SK-N-DZ (cell line): ENCODE results near the gene C4orf51.

ENCODE experiments used
- DNase-seq: peaks from one replicate; pipeline ENCODE4 v3.0.0-alpha.2; 2015; ENCODE audit warnings: low spot score

C4orf51 gene

GRCh38 chr4:145709336-145709735, 29.4 kb downstream of the C4orf51 start:
- no peak for DNase-seq

- no peak for DNase-seq
These were observed 29.9 kb downstream of the C4orf51 start for GRCh38 chr4:145709843-145710242.

GRCh38 chr4:145716200-145716599, 36.3 kb downstream of the C4orf51 start:
- DNase-seq, result no peak

- no peak for DNase-seq
These were observed 36.8 kb downstream of the C4orf51 start for GRCh38 chr4:145716661-145717200.

- DNase-seq, result no peak
These were observed 40.0 kb downstream of the C4orf51 start for GRCh38 chr4:145719752-145720624.

GRCh38 chr4:145720656-145721055, 40.7 kb downstream of the C4orf51 start:
- DNase-seq, result no peak

GRCh38 chr4:145722561-145722960, 42.6 kb downstream of the C4orf51 start:
- no peak for DNase-seq

GRCh38 chr4:145723336-145723735, 43.4 kb downstream of the C4orf51 start:
- no peak for DNase-seq

- no peak for DNase-seq
These were observed 50.1 kb downstream of the C4orf51 start for GRCh38 chr4:145730026-145730425.

- DNase-seq, result no peak
These were observed 51.1 kb downstream of the C4orf51 start for GRCh38 chr4:145731028-145731427.

- DNase-seq, result no peak
These were observed 52.3 kb downstream of the C4orf51 start for GRCh38 chr4:145732001-145732815.

- DNase-seq, result peak; percentile 87
These were observed 53.2 kb downstream of the C4orf51 start for GRCh38 chr4:145732895-145733880.

- DNase-seq, result no peak
These were observed 54.1 kb downstream of the C4orf51 start for GRCh38 chr4:145734031-145734430.

GRCh38 chr4:145734576-145735346, 54.8 kb downstream of the C4orf51 start:
- no peak for DNase-seq

- no peak for DNase-seq
These were observed 55.4 kb downstream of the C4orf51 start for GRCh38 chr4:145735347-145735675.

- DNase-seq, result no peak
These were observed 55.9 kb downstream of the C4orf51 start for GRCh38 chr4:145735827-145736226.

- no peak for DNase-seq
These were observed 56.4 kb downstream of the C4orf51 start for GRCh38 chr4:145736241-145736831.

GRCh38 chr4:145739845-145740244, 59.9 kb downstream of the C4orf51 start:
- no peak for DNase-seq

GRCh38 chr4:145740806-145741205, 60.9 kb downstream of the C4orf51 start:
- DNase-seq, result no peak

- DNase-seq, result no peak
These were observed 63.7 kb downstream of the C4orf51 start for GRCh38 chr4:145743641-145744040.
